ENCODE results near the gene ZNF160.
"Not testable (repeated sequence)": the region's sequence is repeated elsewhere in the genome, so short reads cannot be mapped to it uniquely, and the experiment has no call there.

- not testable (repeated sequence) for TF ChIP-seq CEBPB (IDR thresholded peaks at IDR 0.05; ENCODE audit: low read depth, low read length); CTCF (conservative IDR thresholded peaks at IDR 0.05; ENCODE audit: low read depth, low read length); BHLHE40 (IDR thresholded peaks at IDR 0.05; ENCODE audit: low read depth, low read length); USF2 (IDR thresholded peaks at IDR 0.05; ENCODE audit: low read depth, low read length); POLR2A (IDR thresholded peaks at IDR 0.05; ENCODE audit: low read depth, low read length); MXI1 (IDR thresholded peaks at IDR 0.05; ENCODE audit: borderline replicate concordance, low read depth, low read length); RCOR1 (IDR thresholded peaks at IDR 0.05; ENCODE audit: insufficient replicate concordance, low read length); RFX5 (IDR thresholded peaks at IDR 0.05; ENCODE audit: low read depth, low read length); ELK1 (IDR thresholded peaks at IDR 0.05; ENCODE audit: borderline replicate concordance, low read depth, low read length); RAD21 (IDR thresholded peaks at IDR 0.05; ENCODE audit: low read length); MAFK (IDR thresholded peaks at IDR 0.05; ENCODE audit: low read depth, low read length); SMC3 (IDR thresholded peaks at IDR 0.05; ENCODE audit: low read depth, low read length); CHD1 (IDR thresholded peaks at IDR 0.05; ENCODE audit: low read depth, low read length); MAZ (IDR thresholded peaks at IDR 0.05; ENCODE audit: borderline replicate concordance, low read depth, low read length)
These were observed 6.6 kb downstream of the ZNF160 start for GRCh38 chr19:53096579-53096978.
